Measurements from ENCODE around the gene AFG1L. TPM values are rescaled to one million over a fixed set of nuclear protein-coding genes. Genes with fewer than 3 reads are reported as not detected.

The AFG1L gene
- total RNA-seq, 4 donors from 2014 or later, result 6.7 to 8.6 (median 7.4) TPM

DNA sequence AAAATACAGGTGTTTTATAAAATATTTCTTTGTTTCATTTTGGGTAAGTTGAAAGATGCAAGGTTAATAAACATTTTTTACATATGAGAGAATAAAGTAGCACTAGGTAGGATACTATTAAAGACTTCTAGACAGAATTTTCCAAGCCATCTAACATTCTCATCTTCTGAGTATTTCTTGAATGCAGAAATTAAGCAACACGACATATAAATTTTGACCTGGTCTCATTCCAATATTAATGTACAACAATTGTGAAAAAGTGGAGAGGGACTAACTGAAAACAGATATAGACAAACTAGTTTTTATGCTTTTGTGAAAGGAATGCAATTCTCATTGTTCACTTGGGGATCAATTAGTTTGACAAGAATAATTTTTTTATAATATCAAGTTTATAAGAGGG is 254.4 kb downstream of the AFG1L start:
- WGBS, 2 donors, result 90 to 97% methylated on average over 1 of the region's 1 CpG
- intact Hi-C loops (cut with DNase I), result no loop called here
- H3K36me3 ChIP-seq, result no peaks in the 10 kb centered on the region
- H3K4me1 ChIP-seq, result no peaks in the 10 kb centered on the region
- no peak overlapping the region for H3K27ac ChIP-seq
- no peak overlapping the region for H3K4me3 ChIP-seq (replicated peaks in 1 of 3)
- no peaks in the 10 kb centered on the region for H3K9me3 ChIP-seq
- DNase-seq, result no peak
- TF ChIP-seq, protein P1, sequence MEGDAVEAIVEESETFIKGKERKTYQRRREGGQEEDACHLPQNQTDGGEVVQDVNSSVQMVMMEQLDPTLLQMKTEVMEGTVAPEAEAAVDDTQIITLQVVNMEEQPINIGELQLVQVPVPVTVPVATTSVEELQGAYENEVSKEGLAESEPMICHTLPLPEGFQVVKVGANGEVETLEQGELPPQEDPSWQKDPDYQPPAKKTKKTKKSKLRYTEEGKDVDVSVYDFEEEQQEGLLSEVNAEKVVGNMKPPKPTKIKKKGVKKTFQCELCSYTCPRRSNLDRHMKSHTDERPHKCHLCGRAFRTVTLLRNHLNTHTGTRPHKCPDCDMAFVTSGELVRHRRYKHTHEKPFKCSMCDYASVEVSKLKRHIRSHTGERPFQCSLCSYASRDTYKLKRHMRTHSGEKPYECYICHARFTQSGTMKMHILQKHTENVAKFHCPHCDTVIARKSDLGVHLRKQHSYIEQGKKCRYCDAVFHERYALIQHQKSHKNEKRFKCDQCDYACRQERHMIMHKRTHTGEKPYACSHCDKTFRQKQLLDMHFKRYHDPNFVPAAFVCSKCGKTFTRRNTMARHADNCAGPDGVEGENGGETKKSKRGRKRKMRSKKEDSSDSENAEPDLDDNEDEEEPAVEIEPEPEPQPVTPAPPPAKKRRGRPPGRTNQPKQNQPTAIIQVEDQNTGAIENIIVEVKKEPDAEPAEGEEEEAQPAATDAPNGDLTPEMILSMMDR (IDR thresholded peaks at IDR 0.05), result no peak
- TF ChIP-seq POLR2A (IDR thresholded peaks at IDR 0.05), result no peak
- H3K27me3 ChIP-seq, result no peaks in the 10 kb centered on the region

DNA sequence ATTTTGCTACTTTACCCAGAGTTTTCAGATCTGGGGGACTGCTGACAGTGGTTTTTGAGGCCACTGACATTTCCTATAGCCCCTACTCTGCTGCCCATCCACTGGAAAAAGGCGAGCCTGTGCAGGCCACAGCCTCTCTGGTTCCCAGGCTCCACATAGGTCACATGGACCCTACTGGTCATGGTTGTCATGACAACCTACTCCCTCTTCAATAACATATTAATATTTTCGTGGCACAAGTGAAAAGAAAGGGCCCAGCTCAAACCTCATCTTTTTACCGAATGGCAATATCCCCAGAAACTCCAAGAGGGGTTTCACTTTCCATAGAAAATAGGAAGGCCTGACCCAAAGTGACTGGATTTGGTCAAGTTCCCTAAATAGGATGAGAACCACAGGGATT is 254.9 kb downstream of the AFG1L start:
- intact Hi-C loops (cut with DNase I), result loop anchor here (10.0 kb wide), 1 partner anchor 545 kb away; the partner anchor contains the start of genes CEP57L1 and SESN1
- Histone ChIP-seq H3K27ac (no peak overlapping the region), H3K4me3 (replicated peaks in 1 of 3) (no peak overlapping the region), H3K9me3 (no peaks in the 10 kb centered on the region), H3K36me3 (no peaks in the 10 kb centered on the region), H3K27me3 (no peaks in the 10 kb centered on the region), H3K4me1 (no peaks in the 10 kb centered on the region)
- DNase-seq, result no peak
- WGBS, 2 donors, result 73 to 79% methylated on average over 3 of the region's 3 CpGs
- TF ChIP-seq, protein P1 (IDR thresholded peaks at IDR 0.05), result no peak
- TF ChIP-seq POLR2A (IDR thresholded peaks at IDR 0.05), result no peak

DNA sequence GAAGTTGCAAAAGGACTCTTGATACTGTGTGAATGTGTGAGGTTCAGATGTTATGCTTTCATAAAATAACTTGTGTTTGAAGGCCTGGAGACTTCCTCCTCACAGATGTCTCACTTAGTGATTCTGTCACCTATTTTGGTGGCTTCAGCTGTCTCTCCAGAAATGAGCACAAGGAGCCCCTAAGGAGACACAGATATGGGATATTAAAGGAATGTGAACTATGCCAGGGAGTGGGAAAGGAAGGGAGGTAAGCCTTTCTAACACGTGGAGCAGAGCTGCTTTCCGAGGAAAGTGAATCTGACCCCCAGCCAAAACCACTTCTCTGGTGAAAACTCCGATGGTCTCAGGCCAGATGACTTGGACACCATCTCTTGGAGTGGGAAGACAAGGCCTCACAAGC is 255.4 kb downstream of the AFG1L start:
- intact Hi-C loops (cut with DNase I), result loop anchor here (10.0 kb wide), 1 partner anchor 545 kb away; the partner anchor contains the start of genes CEP57L1 and SESN1
- WGBS, 2 donors, result 56 to 58% methylated on average over 3 of the region's 3 CpGs
- Histone ChIP-seq H3K27me3 (no peaks in the 10 kb centered on the region), H3K9me3 (no peaks in the 10 kb centered on the region), H3K36me3 (no peaks in the 10 kb centered on the region), H3K4me3 (replicated peaks in 1 of 3) (no peak overlapping the region), H3K27ac (no peak overlapping the region), H3K4me1 (no peaks in the 10 kb centered on the region)
- TF ChIP-seq, protein P1 (IDR thresholded peaks at IDR 0.05), result no peak
- no peak for TF ChIP-seq POLR2A (IDR thresholded peaks at IDR 0.05)
- DNase-seq, result no peak

DNA sequence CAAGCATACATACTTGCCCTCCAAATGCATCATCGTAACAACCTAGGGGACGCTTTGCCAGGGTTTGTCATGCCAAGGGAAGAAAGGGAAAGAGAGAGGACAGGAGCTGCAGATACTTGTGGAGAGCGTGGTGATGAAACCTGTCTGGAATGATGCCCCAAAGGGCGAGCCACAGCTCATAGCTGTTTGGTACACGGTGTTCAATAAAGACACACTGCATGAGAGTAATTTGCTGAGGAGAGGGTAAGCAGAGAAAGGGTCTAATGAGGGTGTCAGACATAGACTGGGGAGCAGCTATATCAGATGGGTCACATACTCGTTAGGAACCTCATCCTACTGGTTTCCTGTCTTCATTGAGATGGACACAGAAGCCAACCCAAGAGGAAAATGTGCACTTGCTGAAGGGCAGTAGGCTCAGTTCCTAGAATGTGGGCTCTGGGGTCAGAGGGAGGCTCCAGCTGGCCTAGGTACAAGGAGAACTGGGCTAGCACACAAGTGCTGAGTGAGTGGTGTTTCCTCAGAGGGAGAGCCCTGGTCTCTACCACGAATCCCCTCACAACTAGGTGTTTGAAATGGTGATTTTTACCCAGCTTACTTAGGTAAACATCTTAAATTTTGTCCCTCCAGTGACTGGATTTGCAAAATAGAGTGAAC is 260.7 kb downstream of the AFG1L start:
- no peak overlapping the region for H3K27ac ChIP-seq
- TF ChIP-seq, protein P1 (IDR thresholded peaks at IDR 0.05), result no peak
- TF ChIP-seq POLR2A (IDR thresholded peaks at IDR 0.05), result no peak
- H3K27me3 ChIP-seq, result no peaks in the 10 kb centered on the region
- no peaks in the 10 kb centered on the region for H3K9me3 ChIP-seq
- H3K4me1 ChIP-seq, result peaks cover 7 to 8% of the 10 kb centered on the region in 2 donors
- DNase-seq, result no peak
- H3K4me3 ChIP-seq (replicated peaks in 1 of 3), result no peak overlapping the region
- WGBS, 2 donors, result 89 to 91% methylated on average over 7 of the region's 7 CpGs
- no peaks in the 10 kb centered on the region for H3K36me3 ChIP-seq
- intact Hi-C loops (cut with DNase I), result loop anchor here (5.0 to 10.0 kb wide), 2 partner anchors 282 to 539 kb away; partner anchors contain the start of genes CEP57L1 and SESN1

DNA sequence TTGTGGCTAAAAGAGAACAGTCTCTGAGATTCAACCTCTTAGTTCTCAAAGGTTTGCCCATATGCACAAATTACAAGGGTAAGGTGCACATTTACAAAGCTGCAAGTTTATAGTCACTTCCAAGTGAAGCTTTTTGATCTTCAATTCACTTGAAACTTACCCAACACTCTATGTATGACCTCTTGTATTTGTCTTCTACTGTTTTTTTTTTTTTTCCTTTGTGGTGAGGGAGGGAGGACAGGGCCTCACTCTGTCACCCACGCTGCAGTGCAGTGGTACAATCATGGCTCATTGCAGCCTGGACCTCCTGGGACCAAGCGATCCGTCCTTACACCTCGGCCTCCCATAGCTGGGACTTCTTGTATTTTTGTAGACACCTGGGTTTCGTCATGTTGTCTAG is 261.4 kb downstream of the AFG1L start:
- Histone ChIP-seq H3K36me3 (no peaks in the 10 kb centered on the region), H3K4me1 (peaks cover 7 to 8% of the 10 kb centered on the region in 2 donors), H3K27me3 (no peaks in the 10 kb centered on the region), H3K4me3 (replicated peaks in 1 of 3) (no peak overlapping the region), H3K27ac (no peak overlapping the region), H3K9me3 (no peaks in the 10 kb centered on the region)
- intact Hi-C loops (cut with DNase I), result loop anchor here (5.0 to 10.0 kb wide), 2 partner anchors 281 to 539 kb away; partner anchors contain the start of genes CEP57L1 and SESN1
- DNase-seq, result no peak
- TF ChIP-seq, protein P1 (IDR thresholded peaks at IDR 0.05), result no peak
- TF ChIP-seq POLR2A (IDR thresholded peaks at IDR 0.05), result no peak
- WGBS, 2 donors, result 95 to 96% methylated on average over 5 of the region's 5 CpGs
